A549 treated with AZD2906 at 1 μM for 4 hours (cell line): ENCODE measurements around the gene SGF29. TPM values are rescaled to one million over a fixed set of nuclear protein-coding genes. Genes with fewer than 3 reads are reported as not detected.

ENCODE experiments used
- total RNA-seq: library from RNA; stranded (reverse); fragments of 200-300 nt; extraction: Qiagen RNA extraction; gene quantifications from 5 replicates; pipeline ENCODE4 v1.2.3, GENCODE V29; 2022

Gene SGF29
- total RNA-seq = 22.2 to 23.7 TPM (median 22.4 TPM) in 5 replicates

GRCh38 chr16:28553776-28554633 is at the start of gene SGF29:
Gene SGF29, plus strand, starts transcription at chr16:28553920. Its CDS starts 27,150 bp downstream, at chr16:28581070.

GRCh38 chr16:28538733-28539596 is 14.8 kb upstream of the SGF29 start, which contains the start of gene NUPR1:
Gene NUPR1, minus strand, starts transcription at chr16:28538974. Its CDS starts 67 bp downstream, at chr16:28538907.

GRCh38 chr16:28596840-28597691 is 43.3 kb downstream of the SGF29 start, which contains the start of gene SULT1A2:
Gene SULT1A2, minus strand, starts transcription at chr16:28597050. Its CDS starts 1,120 bp downstream, at chr16:28595930.

GRCh38 chr16:28609631-28610594 is 56.2 kb downstream of the SGF29 start, which contains the start of gene SULT1A1:
Gene SULT1A1, minus strand, starts transcription at chr16:28610044. Its CDS starts 1,189 bp downstream, at chr16:28608855.

GRCh38 chr16:28637765-28638164 is 84.0 kb downstream of the SGF29 start, which contains the start of gene NPIPB8:
Gene NPIPB8, plus strand, starts transcription at chr16:28638065. Its CDS starts 296 bp downstream, at chr16:28638361.

Other genes with a start within 250 kb of the SGF29 start
- gene NPIPB6, start 190.4 kb upstream of the SGF29 start, total RNA-seq = 1.2 to 2.3 TPM (median 1.5 TPM) in 5 replicates
- gene EIF3CL, start 150.1 kb upstream of the SGF29 start, total RNA-seq = 61.3 to 116 TPM (median 76.6 TPM) in 5 replicates
- 0.11 to 0.36 TPM (median 0.21 TPM) in 4 of 5 replicates, not detected in the other for gene NPIPB7, start 81.6 kb upstream of the SGF29 start, total RNA-seq
- gene CLN3, start 61.8 kb upstream of the SGF29 start, total RNA-seq = 19.6 to 39.3 TPM (median 32.8 TPM) in 5 replicates
- 0.03 to 0.13 TPM (median 0.05 TPM) in 5 replicates for gene APOBR, start 59.3 kb upstream of the SGF29 start, total RNA-seq
- not detected in 5 replicates for gene IL27, start 47.1 kb upstream of the SGF29 start, total RNA-seq
- gene NUPR1, start 14.9 kb upstream of the SGF29 start, total RNA-seq = 10.8 to 18.9 TPM (median 14.9 TPM) in 5 replicates
- gene SULT1A2, start 43.1 kb downstream of the SGF29 start, total RNA-seq = 0.07 to 0.14 TPM in 2 of 5 replicates, not detected in the others
- 4.5 to 6.0 TPM (median 5.7 TPM) in 5 replicates for gene SULT1A1, start 56.1 kb downstream of the SGF29 start, total RNA-seq
- 0.32 to 0.44 TPM (median 0.39 TPM) in 3 of 5 replicates, not detected in the others for gene NPIPB8, start 84.1 kb downstream of the SGF29 start, total RNA-seq
- 203 to 364 TPM (median 349 TPM) in 5 replicates for gene EIF3C, start 157.5 kb downstream of the SGF29 start, total RNA-seq
- gene NPIPB9, start 197.9 kb downstream of the SGF29 start, total RNA-seq = 1.1 to 1.7 TPM (median 1.4 TPM) in 5 replicates